A673 (cell line): ENCODE data around the gene SPON1.

Source experiments
- CTCF ChIP-seq: fragments of 300-800, 200-600 bp; sonication (generic); conservative IDR thresholded peaks from 2 replicates; pipeline ENCODE4 v1.5.1; 2017; ENCODE audit warnings: low read depth, mild to moderate bottlenecking, antibody characterized with exemption, low read length, moderate library complexity, mixed read lengths
- EZH2 ChIP-seq: fragments of 200-600 bp; sonication (generic); IDR thresholded peaks from 2 replicates; pipeline ENCODE4 v1.6.1; 2017; ENCODE audit warnings: borderline replicate concordance, low read depth, mild to moderate bottlenecking, mixed read lengths, antibody characterized with exemption, low read length; ENCODE audit not compliant: poor library complexity, severe bottlenecking

- TF ChIP-seq EZH2 (no peak), CTCF (no peak)
These were observed 148.1 kb downstream of the SPON1 start for GRCh38 chr11:14110629-14111028.
